ENCODE results near the gene NFILZ.

Gene NFILZ

GRCh38 chr19:8642561-8642960 is 12.1 kb downstream of the NFILZ start:
- DNase-seq (ENCODE audit: low spot score), result no peak

- DNase-seq (ENCODE audit: low spot score), result no peak
Measured at GRCh38 chr19:8643860-8644653, 13.6 kb downstream of the NFILZ start.

DNA sequence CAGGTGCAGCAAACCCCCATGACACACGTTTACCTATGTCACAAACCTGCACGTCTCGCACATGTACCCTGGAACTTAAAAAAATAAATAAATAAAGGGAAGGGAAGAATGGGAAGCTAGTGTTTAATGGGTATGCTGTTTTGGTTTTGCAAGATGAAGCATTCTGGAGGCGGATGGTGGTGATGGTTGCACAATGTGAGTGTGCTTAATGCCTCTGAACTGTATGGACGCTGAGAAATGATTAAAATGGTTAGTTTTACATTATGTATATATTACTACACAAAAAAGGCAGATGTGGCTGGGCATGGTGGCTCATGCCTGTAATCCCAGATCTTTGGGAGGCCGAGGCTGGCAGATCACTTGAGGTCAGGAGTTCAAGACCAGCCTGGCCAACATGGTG is 17.8 kb downstream of the NFILZ start:
- DNase-seq (ENCODE audit: low spot score), result no peak

GRCh38 chr19:8654591-8655339 is 24.3 kb downstream of the NFILZ start:
- DNase-seq (ENCODE audit: low spot score), result peak; percentile 72

GRCh38 chr19:8655340-8655709 is 24.9 kb downstream of the NFILZ start:
- peak; percentile 35 for DNase-seq (ENCODE audit: low spot score)

DNA sequence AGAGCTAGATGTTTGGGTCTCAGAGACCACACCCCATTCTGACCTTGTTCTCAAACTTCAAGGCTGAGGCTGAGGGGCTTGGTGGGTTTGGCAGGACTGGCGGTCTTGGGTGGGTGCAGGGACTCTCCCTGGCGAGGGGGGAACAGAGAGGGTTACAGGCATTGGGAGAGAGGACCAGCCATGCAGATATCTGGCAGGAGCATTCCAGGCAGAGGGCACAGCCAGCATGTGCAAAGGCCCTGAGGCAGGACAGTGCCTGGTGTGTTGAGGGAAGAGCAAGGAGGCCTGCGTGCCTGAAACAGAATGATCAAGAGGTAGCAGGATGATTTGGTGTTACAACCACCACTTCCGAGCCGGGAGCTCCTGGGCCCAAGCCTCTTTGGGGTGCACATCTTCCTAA is 27.4 kb downstream of the NFILZ start:
- no peak for DNase-seq (ENCODE audit: low spot score)

DNA sequence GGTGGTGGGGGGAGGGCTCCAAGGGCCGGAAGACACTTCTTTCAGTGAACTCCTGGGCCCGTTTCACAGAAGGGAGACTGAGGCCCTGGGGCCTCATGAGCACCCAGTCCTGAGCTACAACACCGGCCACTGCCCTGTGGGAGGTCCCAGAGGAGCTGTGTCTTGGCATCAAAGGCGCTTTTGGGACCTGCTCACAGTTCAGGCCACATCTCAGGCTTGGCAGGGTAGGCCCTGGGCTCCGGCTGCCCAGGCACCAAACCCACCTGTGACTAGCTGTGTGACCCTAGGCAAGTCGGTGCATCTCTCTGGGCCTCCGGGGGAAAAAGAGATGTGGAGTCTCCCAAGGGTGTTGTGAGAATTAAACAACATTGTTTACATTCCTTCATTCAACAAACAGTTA is 29.5 kb downstream of the NFILZ start:
- no peak for DNase-seq (ENCODE audit: low spot score)

- DNase-seq (ENCODE audit: low spot score), result no peak
Measured at GRCh38 chr19:8662263-8662662, 31.8 kb downstream of the NFILZ start.

GRCh38 chr19:8663920-8664670 is 33.7 kb downstream of the NFILZ start:
- DNase-seq (ENCODE audit: low spot score), result peak; percentile 24

GRCh38 chr19:8664671-8665057 is 34.2 kb downstream of the NFILZ start:
- DNase-seq (ENCODE audit: low spot score), result no peak

DNA sequence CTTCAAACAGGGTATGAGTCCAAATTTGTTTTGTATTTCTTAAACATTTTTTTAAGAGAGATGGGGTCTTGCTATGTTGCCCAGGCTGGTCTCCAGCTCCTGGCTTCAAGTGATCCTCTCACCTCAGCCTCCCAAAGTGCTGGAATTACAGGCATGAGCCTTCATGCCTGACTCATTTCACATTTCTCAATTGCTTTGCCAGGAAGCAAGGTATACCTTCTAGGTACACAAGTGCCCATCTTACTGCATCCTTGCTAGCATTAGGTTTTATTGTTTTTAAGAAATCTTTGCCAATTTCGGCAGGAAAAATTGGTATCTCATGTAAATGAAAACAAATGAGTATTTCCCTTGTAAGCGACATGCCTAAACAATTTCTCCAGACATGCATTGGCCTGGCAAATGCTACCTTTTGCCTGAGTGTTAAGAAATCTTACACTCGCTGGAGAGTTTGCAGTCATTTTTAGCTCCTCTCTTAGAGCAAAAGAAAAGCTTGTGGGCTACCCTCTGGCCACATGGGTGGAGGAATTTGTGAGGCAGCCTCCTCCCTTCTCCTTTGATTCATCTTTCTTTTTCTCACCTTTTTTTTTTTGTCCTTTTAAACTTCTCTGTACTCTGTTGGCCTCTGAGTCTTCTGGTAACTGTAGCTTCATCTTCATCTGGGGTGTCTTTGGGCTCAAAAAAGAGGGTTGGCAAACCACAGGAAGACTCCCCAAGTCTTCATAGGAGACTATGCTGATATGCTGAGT is 35.2 kb downstream of the NFILZ start:
- no peak for DNase-seq (ENCODE audit: low spot score)

GRCh38 chr19:8666814-8667405 is 36.5 kb downstream of the NFILZ start:
- DNase-seq (ENCODE audit: low spot score), result no peak

- DNase-seq (ENCODE audit: low spot score), result no peak
Measured at GRCh38 chr19:8673276-8673891, 43.0 kb downstream of the NFILZ start.

DNA sequence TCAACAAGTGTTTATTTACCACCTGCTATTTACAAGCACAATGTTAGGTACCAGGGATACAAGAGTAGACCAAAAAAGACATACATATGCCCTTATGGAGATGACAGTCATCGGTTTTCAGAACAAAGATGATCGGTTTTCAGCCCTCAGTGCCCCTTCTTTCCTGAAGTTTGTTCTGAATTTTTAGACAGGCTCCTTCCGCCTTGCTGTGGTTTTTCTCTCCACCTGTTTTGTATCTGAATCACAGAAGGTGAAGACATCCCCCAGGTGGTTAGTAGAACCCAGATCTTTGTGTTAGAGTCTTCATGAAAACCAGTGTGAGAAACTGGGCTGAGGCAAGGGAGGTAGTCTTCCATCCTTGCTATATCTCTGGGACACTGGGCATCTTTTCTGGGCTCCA is 44.6 kb downstream of the NFILZ start:
- DNase-seq (ENCODE audit: low spot score), result no peak

DNA sequence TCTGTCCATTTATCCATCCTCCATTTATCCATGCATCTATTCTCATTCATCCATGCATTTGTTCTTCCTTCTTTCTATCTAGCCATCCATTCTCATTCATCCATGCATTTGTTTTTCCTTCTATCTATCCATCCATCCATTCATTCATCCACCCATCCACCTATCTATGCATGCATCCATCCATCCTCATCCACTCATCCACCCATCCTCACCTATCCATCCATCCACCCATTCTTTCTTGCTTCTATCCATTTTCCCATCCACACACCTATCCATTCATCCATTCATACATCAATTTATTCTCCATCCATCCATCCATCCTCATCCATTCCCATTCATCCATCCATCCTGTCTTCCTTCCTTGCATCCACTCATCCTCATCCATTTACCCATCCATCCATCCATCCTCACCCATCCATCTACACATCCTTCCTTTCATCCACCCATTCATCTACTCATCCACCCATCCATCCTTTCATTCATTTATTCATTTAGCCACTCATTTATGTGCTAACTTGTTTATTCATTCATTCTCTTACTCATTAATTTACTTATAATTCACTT is 47.9 kb downstream of the NFILZ start:
- no peak for DNase-seq (ENCODE audit: low spot score)
